Vagina (tissue), 2 donors: ENCODE measurements around the gene ARHGAP8. TPM values are rescaled to one million over a fixed set of nuclear protein-coding genes. Genes with fewer than 3 reads are reported as not detected.

Experiments
- DNase-seq, 2 donors: peaks; one replicate each; pipeline ENCODE4 v3.0.0-alpha.2; 2017; ENCODE audit errors: extremely low spot score in 2 of 2
- H3K27ac ChIP-seq: fragments of 200-600 bp; sonication (generic); one replicate; pipeline ENCODE4 v1.5.1; 2019
- H3K27me3 ChIP-seq: fragments of 200-600 bp; sonication (generic); one replicate; pipeline ENCODE4 v1.5.1; 2019
- H3K36me3 ChIP-seq, 2 donors: fragments of 200-600 bp; sonication (generic); one replicate each; pipeline ENCODE4 v1.5.1; 2017 to 2019
- H3K4me1 ChIP-seq: fragments of 200-600 bp; sonication (generic); one replicate; pipeline ENCODE4 v1.5.1; 2019
- H3K4me3 ChIP-seq, 2 donors: fragments of 200-600 bp; sonication (generic); 1 replicate in 1 of 2; 2 replicates in 1 of 2; pipeline ENCODE4 v1.5.1; 2016 to 2019
- H3K9me3 ChIP-seq: fragments of 200-600 bp; sonication (generic); one replicate; pipeline ENCODE4 v1.5.1; 2019
- CTCF ChIP-seq, 3 experiments: fragments of 450-650 bp in 2 of 3; fragments of 200-600 bp in 1 of 3; sonication (generic) in 1 of 3; IDR thresholded peaks; one replicate each; pipeline ENCODE4 v1.5.1; 2017 to 2019; ENCODE audit warnings: antibody characterized with exemption in 3 of 3, mild to moderate bottlenecking in 2 of 3, moderate library complexity in 2 of 3
- POLR2A ChIP-seq, 2 donors: fragments of 450-650 bp; IDR thresholded peaks; one replicate each; pipeline ENCODE4 v1.6.1; 2017; ENCODE audit warnings: antibody characterized with exemption in 2 of 2, mild to moderate bottlenecking in 2 of 2, moderate library complexity in 2 of 2
- POLR2AphosphoS5 ChIP-seq, 2 donors: sonication (generic); formaldehyde crosslinking; IDR thresholded peaks; one replicate each; pipeline ENCODE4 v1.9.0; 2017; ENCODE audit warnings: antibody characterized with exemption in 2 of 2, mild to moderate bottlenecking in 2 of 2, low read depth in 1 of 2; ENCODE audit not compliant: insufficient read depth in 1 of 2
- intact Hi-C: fragments of 100-400 bp; cut with DNase I; formaldehyde crosslinking; loops from one replicate; pipeline ENCODE4 v1.15.1; 2023
- total RNA-seq: library from RNA; depleted of rRNA; stranded (reverse); fragments of >200 nt; gene quantifications from one replicate; pipeline ENCODE4 v1.2.3, GENCODE V29; 2016

Gene ARHGAP8
- total RNA-seq, 1 donor from 2014 or later, result 9.3 TPM

DNA sequence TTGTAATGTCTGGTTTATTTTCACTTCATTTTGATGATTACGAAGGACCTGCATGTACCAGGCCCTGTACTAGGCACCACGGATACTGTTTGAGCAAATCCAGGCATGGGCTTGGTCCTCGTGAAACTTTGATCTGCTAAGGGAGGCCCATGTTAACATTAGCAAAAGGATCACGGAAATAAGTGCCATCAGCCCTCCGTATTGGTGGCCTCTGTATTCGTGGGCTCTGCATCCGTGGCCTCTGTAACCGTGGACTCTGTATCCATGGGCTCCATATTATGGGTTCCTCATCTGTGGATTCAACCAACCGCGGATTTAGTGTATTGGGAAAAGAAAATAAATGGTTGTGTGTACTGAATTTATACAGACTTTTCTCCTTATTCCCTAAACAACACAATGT lies 8.7 kb downstream of the ARHGAP8 start:
- no peak for TF ChIP-seq POLR2AphosphoS5 (IDR thresholded peaks at IDR 0.05; ENCODE audit: insufficient read depth in 1 of 2, low read depth in 1 of 2)
- no peak for TF ChIP-seq POLR2A (IDR thresholded peaks at IDR 0.05)
- TF ChIP-seq CTCF (IDR thresholded peaks at IDR 0.05), result no peak
- no peaks in the 10 kb centered on the region for H3K36me3 ChIP-seq
- H3K9me3 ChIP-seq, result no peaks in the 10 kb centered on the region
- H3K27me3 ChIP-seq, result no peaks in the 10 kb centered on the region
- DNase-seq, result no peak
- H3K4me3 ChIP-seq, result no peak overlapping the region
- no peak overlapping the region for H3K27ac ChIP-seq
- H3K4me1 ChIP-seq, result no peaks in the 10 kb centered on the region
- intact Hi-C loops, result no loop called here

DNA sequence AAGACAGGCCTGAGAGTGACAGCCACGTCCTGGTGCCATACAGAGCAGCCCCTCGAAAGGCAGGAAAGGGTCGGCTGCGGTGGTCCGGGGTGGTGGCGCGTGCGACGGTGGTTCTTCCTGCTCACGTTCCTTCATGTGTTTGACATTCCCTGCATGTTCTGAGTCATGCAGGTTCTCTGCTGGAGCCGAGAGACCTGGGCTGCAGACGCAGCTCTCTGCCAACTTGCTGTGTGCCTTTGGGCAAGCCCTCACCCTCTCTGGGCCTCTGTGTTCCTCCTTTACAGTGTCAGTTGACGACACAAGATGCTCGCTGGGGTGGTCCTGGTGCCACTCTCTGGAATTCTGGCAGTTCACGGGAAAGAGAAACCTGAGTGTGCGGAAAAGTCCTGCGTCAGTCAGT lies 12.0 kb downstream of the ARHGAP8 start:
- H3K4me1 ChIP-seq, result no peaks in the 10 kb centered on the region
- TF ChIP-seq CTCF (IDR thresholded peaks at IDR 0.05) (no peak), POLR2AphosphoS5 (IDR thresholded peaks at IDR 0.05; ENCODE audit: insufficient read depth in 1 of 2, low read depth in 1 of 2) (no peak), POLR2A (IDR thresholded peaks at IDR 0.05) (no peak)
- H3K27me3 ChIP-seq, result no peaks in the 10 kb centered on the region
- intact Hi-C loops, result no loop called here
- no peak overlapping the region for H3K4me3 ChIP-seq
- H3K9me3 ChIP-seq, result no peaks in the 10 kb centered on the region
- no peak for DNase-seq
- H3K27ac ChIP-seq, result no peak overlapping the region
- no peaks in the 10 kb centered on the region for H3K36me3 ChIP-seq

GRCh38 chr22:44764974-44765373 lies 12.6 kb downstream of the ARHGAP8 start:
- no peaks in the 10 kb centered on the region for H3K9me3 ChIP-seq
- no peak for TF ChIP-seq POLR2AphosphoS5 (IDR thresholded peaks at IDR 0.05; ENCODE audit: insufficient read depth in 1 of 2, low read depth in 1 of 2)
- TF ChIP-seq CTCF (IDR thresholded peaks at IDR 0.05), result no peak
- H3K4me1 ChIP-seq, result no peaks in the 10 kb centered on the region
- no peak overlapping the region for H3K4me3 ChIP-seq
- H3K36me3 ChIP-seq, result no peaks in the 10 kb centered on the region
- H3K27ac ChIP-seq, result no peak overlapping the region
- intact Hi-C loops, result no loop called here
- no peaks in the 10 kb centered on the region for H3K27me3 ChIP-seq
- DNase-seq, result no peak

DNA sequence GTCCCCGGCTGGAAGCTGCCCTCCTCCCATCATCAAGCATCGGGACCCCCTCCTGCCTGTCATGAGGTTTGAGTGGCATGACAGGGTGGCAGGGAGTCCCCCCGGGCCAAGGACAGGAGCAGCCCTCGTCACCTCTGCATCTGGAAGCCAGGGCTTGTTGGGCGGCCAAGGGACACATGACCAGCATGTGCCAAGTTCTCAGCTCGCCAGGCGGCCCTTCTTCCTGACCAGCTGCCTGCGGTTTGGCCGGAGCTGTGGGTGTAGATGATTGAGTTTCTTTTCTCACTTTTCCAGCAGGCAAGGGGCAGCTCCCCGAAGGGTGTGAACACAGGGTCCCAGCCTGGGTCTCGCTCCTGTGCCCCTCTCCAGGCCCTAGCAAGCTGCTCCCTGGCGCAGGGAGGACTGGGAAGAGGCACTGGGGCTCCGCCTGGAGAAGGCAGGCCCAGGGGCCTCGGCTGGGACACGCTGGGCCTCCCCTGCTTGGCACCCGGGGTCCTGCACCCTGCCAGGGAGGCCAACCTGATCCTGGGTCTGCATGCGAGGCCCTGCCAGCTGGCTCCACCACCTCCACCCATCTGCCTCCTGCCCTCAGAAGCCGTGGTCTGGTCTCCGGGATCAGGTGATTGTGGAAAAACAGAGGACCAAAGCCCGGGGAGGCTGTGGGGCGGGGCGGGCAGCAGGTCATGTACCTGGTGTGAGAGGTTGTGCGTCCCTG lies 13.4 kb downstream of the ARHGAP8 start:
- H3K4me3 ChIP-seq, result no peak overlapping the region
- H3K36me3 ChIP-seq, result no peaks in the 10 kb centered on the region
- TF ChIP-seq POLR2AphosphoS5 (IDR thresholded peaks at IDR 0.05; ENCODE audit: insufficient read depth in 1 of 2, low read depth in 1 of 2), result no peak
- TF ChIP-seq POLR2A (IDR thresholded peaks at IDR 0.05), result no peak
- no peak for TF ChIP-seq CTCF (IDR thresholded peaks at IDR 0.05)
- no peak overlapping the region for H3K27ac ChIP-seq
- DNase-seq, result no peak
- H3K9me3 ChIP-seq, result no peaks in the 10 kb centered on the region
- no peaks in the 10 kb centered on the region for H3K4me1 ChIP-seq
- H3K27me3 ChIP-seq, result no peaks in the 10 kb centered on the region
- intact Hi-C loops, result no loop called here

GRCh38 chr22:44773082-44773481 lies 20.7 kb downstream of the ARHGAP8 start:
- DNase-seq, result no peak
- Histone ChIP-seq H3K27ac (no peak overlapping the region), H3K36me3 (no peaks in the 10 kb centered on the region), H3K4me3 (no peak overlapping the region), H3K4me1 (no peaks in the 10 kb centered on the region), H3K9me3 (no peaks in the 10 kb centered on the region), H3K27me3 (no peaks in the 10 kb centered on the region)
- TF ChIP-seq CTCF (IDR thresholded peaks at IDR 0.05) (no peak), POLR2A (IDR thresholded peaks at IDR 0.05) (no peak), POLR2AphosphoS5 (IDR thresholded peaks at IDR 0.05; ENCODE audit: insufficient read depth in 1 of 2, low read depth in 1 of 2) (no peak)
- intact Hi-C loops, result no loop called here
